ENCODE measurements around the gene GBA3. TPM values are rescaled to one million over a fixed set of nuclear protein-coding genes. Genes with fewer than 3 reads are reported as not detected.

The GBA3 gene
- polyA plus RNA-seq, 2 of the 4 experiments (the other 2 are of a cell fraction), result not detected

DNA sequence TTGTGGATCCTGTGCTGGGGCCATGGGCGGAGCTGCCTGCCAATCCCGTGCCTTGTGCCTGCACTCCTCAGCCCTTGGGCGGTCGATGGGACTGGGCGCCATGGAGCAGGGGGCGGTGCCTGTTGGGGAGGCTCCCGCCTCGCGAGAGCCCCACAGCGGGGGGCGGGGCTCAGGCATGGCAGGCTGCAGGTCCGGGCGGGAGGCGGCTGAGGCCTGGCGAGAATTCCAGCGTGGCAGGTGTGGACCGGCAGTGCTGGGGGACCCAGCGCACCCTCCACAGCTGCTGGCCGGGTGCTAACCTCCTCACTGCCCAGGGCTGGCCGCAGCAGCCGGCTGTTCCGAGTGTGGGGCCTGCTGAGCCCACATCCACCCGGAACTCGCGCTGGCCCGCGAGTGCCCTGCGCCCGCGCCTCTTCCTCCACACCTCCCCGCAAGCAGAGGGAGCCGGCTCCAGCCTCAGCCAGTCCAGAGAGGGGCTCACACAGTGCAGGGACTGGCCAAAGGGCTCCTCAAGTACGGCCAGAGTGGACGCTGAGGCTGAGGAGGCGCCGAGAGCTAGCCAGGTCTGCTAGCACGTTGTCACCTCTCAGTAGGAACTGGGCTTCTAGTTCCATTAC, 85.9 kb downstream of the GBA3 start:
- DNase-seq (ENCODE audit: low read depth in 1 of 2, low spot score in 1 of 2), result no peak
- ATAC-seq, result no peak
- no peaks in the 10 kb centered on the region for H3K9me3 ChIP-seq
- H3K4me3 ChIP-seq, result no peak overlapping the region
- TF ChIP-seq HEYL (CRISPR knock-in tag; IDR thresholded peaks at IDR 0.05) (no peak), SREBF2 (IDR thresholded peaks at IDR 0.05) (no peak), CEBPB (IDR thresholded peaks at IDR 0.05) (no peak), ZSCAN20 (CRISPR knock-in tag; IDR thresholded peaks at IDR 0.05) (no peak), HDAC2 (IDR thresholded peaks at IDR 0.05) (no peak), POLR2A (IDR thresholded peaks at IDR 0.05; ENCODE audit: low read length) (no peak), NR3C1 (IDR thresholded peaks at IDR 0.05) (no peak)
- TF ChIP-seq, protein P1, sequence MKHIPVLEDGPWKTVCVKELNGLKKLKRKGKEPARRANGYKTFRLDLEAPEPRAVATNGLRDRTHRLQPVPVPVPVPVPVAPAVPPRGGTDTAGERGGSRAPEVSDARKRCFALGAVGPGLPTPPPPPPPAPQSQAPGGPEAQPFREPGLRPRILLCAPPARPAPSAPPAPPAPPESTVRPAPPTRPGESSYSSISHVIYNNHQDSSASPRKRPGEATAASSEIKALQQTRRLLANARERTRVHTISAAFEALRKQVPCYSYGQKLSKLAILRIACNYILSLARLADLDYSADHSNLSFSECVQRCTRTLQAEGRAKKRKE (CRISPR knock-in tag; IDR thresholded peaks at IDR 0.05; ENCODE audit: low read depth), result no peak
- FAIRE-seq, result no peak
- ChIA-PET CTCF (no interaction called here), POLR2A (no interaction called here)
- no peaks in the 10 kb centered on the region for H3K4me1 ChIP-seq
- H3K27ac ChIP-seq, result no peak overlapping the region
- H3K4me2 ChIP-seq, result no peak overlapping the region
- 74% methylated on average over 9 of the region's 37 CpGs for WGBS (ENCODE audit: missing lambda C conversion rate)

DNA sequence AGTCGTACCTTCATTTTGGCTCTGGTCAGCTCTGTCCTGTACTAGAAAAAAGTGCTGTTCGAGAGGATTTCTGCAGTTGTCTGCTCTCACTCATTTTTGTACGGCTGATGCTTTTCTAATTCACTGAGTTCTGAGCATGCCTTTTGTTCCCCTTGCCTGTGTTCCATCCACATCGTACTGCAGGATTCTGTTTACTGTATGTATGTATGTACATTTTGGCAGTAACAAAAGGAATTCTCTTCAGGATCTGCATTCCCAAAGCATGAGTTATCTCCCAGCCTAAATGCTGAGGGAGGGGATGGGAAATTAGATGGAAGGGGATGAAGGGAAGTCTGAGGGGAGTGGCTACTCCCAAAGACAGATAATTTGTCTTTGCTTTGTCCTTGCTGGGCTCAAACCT, 87.6 kb downstream of the GBA3 start:
- ATAC-seq, result no peak

GRCh38 chr4:22780797-22781196, 88.1 kb downstream of the GBA3 start:
- ChIA-PET CTCF (no interaction called here), POLR2A (no interaction called here)
- ATAC-seq (no peak), DNase-seq (ENCODE audit: low read depth in 1 of 2, low spot score in 1 of 2) (no peak), FAIRE-seq (no peak)
- no peak overlapping the region for H3K27ac ChIP-seq
- no peak overlapping the region for H3K4me2 ChIP-seq
- peak; percentile 27 for TF ChIP-seq MAFK (IDR thresholded peaks at IDR 0.05; ENCODE audit: partially characterized antibody)
- no peak for TF ChIP-seq SMC3 (IDR thresholded peaks at IDR 0.05)
- no peaks in the 10 kb centered on the region for H3K9me3 ChIP-seq
- WGBS (ENCODE audit: missing lambda C conversion rate), result 57% methylated on average over 3 of the region's 3 CpGs
- H3K4me1 ChIP-seq, result no peaks in the 10 kb centered on the region
- H3K4me3 ChIP-seq, result no peak overlapping the region

More for the DNA sequence above, 87.6 kb downstream of the GBA3 start:
- no peak for TF ChIP-seq HMGXB4 (CRISPR knock-in tag; IDR thresholded peaks at IDR 0.05; ENCODE audit: borderline replicate concordance)
- no peak for TF ChIP-seq HEYL (CRISPR knock-in tag; IDR thresholded peaks at IDR 0.05)
- TF ChIP-seq, protein P2, sequence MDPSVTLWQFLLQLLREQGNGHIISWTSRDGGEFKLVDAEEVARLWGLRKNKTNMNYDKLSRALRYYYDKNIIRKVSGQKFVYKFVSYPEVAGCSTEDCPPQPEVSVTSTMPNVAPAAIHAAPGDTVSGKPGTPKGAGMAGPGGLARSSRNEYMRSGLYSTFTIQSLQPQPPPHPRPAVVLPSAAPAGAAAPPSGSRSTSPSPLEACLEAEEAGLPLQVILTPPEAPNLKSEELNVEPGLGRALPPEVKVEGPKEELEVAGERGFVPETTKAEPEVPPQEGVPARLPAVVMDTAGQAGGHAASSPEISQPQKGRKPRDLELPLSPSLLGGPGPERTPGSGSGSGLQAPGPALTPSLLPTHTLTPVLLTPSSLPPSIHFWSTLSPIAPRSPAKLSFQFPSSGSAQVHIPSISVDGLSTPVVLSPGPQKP (IDR thresholded peaks at IDR 0.05; ENCODE audit: low read depth, low read length), result no peak
- no peak for TF ChIP-seq CBX8 (IDR thresholded peaks at IDR 0.05)
- TF ChIP-seq MAZ (IDR thresholded peaks at IDR 0.05; ENCODE audit: borderline replicate concordance, low read depth, low read length), result no peak
- TF ChIP-seq POLR2A (IDR thresholded peaks at IDR 0.05; ENCODE audit: low read length), result no peak
- no peak for TF ChIP-seq CEBPB (IDR thresholded peaks at IDR 0.05)
- TF ChIP-seq RARB (CRISPR knock-in tag; IDR thresholded peaks at IDR 0.05), result no peak
- TF ChIP-seq CHD2 (IDR thresholded peaks at IDR 0.05; ENCODE audit: low read length, partially characterized antibody), result no peak
- H3K4me2 ChIP-seq, result no peak overlapping the region
- 4% methylated on average over 4 of the region's 4 CpGs for WGBS (ENCODE audit: missing lambda C conversion rate)
- DNase-seq (ENCODE audit: low read depth in 1 of 2, low spot score in 1 of 2) (no peak), FAIRE-seq (no peak)
- CTCF ChIA-PET, result no interaction called here
- no peak overlapping the region for H3K4me3 ChIP-seq
- no peaks in the 10 kb centered on the region for H3K4me1 ChIP-seq
- POLR2A ChIA-PET, result no interaction called here
- no peaks in the 10 kb centered on the region for H3K9me3 ChIP-seq
- no peak overlapping the region for H3K27ac ChIP-seq

- ChIA-PET CTCF (interaction anchor here (0.8 kb wide), 1 partner anchor 783 kb away, joined by 3 read pairs; no protein-coding TSS in a partner anchor), POLR2A (no interaction called here)
- H3K4me2 ChIP-seq, result no peak overlapping the region
- no peaks in the 10 kb centered on the region for H3K4me1 ChIP-seq
- no peak overlapping the region for H3K27ac ChIP-seq
- ATAC-seq (no peak), FAIRE-seq (no peak), DNase-seq (ENCODE audit: low read depth in 1 of 2, low spot score in 1 of 2) (no peak)
- no peak overlapping the region for H3K4me3 ChIP-seq
- WGBS (ENCODE audit: missing lambda C conversion rate), result 26% methylated on average over 6 of the region's 6 CpGs
- no peaks in the 10 kb centered on the region for H3K9me3 ChIP-seq
- TF ChIP-seq CEBPB (IDR thresholded peaks at IDR 0.05), result no peak
- TF ChIP-seq SREBF2 (IDR thresholded peaks at IDR 0.05), result no peak
- TF ChIP-seq, protein P2 (IDR thresholded peaks at IDR 0.05; ENCODE audit: low read depth, low read length), result no peak
- TF ChIP-seq HOXB13 (CRISPR knock-in tag; IDR thresholded peaks at IDR 0.05; ENCODE audit: low read depth), result no peak
- TF ChIP-seq ESRRA (IDR thresholded peaks at IDR 0.05; ENCODE audit: borderline replicate concordance, low read length), result no peak
- TF ChIP-seq, protein P3, sequence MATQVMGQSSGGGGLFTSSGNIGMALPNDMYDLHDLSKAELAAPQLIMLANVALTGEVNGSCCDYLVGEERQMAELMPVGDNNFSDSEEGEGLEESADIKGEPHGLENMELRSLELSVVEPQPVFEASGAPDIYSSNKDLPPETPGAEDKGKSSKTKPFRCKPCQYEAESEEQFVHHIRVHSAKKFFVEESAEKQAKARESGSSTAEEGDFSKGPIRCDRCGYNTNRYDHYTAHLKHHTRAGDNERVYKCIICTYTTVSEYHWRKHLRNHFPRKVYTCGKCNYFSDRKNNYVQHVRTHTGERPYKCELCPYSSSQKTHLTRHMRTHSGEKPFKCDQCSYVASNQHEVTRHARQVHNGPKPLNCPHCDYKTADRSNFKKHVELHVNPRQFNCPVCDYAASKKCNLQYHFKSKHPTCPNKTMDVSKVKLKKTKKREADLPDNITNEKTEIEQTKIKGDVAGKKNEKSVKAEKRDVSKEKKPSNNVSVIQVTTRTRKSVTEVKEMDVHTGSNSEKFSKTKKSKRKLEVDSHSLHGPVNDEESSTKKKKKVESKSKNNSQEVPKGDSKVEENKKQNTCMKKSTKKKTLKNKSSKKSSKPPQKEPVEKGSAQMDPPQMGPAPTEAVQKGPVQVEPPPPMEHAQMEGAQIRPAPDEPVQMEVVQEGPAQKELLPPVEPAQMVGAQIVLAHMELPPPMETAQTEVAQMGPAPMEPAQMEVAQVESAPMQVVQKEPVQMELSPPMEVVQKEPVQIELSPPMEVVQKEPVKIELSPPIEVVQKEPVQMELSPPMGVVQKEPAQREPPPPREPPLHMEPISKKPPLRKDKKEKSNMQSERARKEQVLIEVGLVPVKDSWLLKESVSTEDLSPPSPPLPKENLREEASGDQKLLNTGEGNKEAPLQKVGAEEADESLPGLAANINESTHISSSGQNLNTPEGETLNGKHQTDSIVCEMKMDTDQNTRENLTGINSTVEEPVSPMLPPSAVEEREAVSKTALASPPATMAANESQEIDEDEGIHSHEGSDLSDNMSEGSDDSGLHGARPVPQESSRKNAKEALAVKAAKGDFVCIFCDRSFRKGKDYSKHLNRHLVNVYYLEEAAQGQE (IDR thresholded peaks at IDR 0.05), result no peak
- no peak for TF ChIP-seq RFX5 (IDR thresholded peaks at IDR 0.05)
- TF ChIP-seq JUN (IDR thresholded peaks at IDR 0.05), result no peak
These were observed 95.1 kb downstream of the GBA3 start for GRCh38 chr4:22787753-22788375.

All from A549 (cell line).